Stimulated activated CD8-positive, alpha-beta memory T cell treated with anti-CD3 and anti-CD28 coated beads, Interleukin-2, amount 100 ng/mL, for 1 hour (primary cell): ENCODE measurements around the gene USP36.
"Not testable (repeated sequence)": the region's sequence is repeated elsewhere in the genome, so short reads cannot be mapped to it uniquely, and the experiment has no call there.

Source experiments
- DNase-seq, 2 donors: peaks; one replicate each; pipeline ENCODE4 v3.0.0-alpha.2; 2020; ENCODE audit warnings: low read depth in 2 of 2

Gene USP36

GRCh38 chr17:78840780-78841611, at the start of gene USP36:
Gene USP36 (minus strand): TSS chr17:78840814. CDS start chr17:78836363, 4,451 bp downstream.
- DNase-seq = peak; percentile 100

DNA sequence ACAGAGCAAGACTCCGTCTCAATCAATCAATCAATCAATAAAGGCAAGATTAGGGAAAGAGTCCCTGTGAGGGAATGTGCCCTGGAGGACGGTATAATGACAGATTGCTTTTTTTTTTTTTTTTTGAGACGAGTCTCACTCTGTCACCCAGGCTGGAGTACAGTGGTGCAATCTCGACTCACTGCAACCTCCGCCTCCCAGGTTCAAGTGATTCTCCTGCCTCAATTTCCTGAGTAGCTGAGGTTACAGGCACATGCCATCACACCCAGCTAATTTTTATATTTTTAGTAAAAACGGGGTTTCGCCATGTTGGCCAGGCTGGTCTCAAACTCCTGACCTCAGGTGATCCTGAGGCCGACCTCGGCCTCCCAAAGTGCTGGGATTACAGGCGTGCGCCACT, 49.5 kb upstream of the USP36 start:
- DNase-seq = not testable (repeated sequence)

DNA sequence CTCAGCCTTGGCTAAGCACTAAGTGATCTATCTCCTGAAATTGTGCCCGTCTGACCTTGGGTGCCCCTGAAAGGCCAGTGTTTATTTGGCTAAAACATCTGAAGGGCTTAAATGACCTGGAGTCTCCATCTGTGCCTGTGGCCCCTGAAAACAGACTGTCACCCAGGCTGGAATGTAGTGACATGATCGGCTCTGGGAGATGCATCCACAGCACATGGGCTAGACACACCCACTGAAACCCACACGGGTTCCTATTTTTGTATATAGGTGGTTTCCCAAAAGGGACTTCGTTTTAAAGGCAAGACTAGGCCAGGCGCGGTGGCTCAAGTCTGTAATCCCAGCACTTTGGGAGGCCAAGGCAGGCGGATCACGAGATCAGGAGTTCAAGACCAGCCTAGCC, 48.9 kb upstream of the USP36 start:
- no peak for DNase-seq

DNA sequence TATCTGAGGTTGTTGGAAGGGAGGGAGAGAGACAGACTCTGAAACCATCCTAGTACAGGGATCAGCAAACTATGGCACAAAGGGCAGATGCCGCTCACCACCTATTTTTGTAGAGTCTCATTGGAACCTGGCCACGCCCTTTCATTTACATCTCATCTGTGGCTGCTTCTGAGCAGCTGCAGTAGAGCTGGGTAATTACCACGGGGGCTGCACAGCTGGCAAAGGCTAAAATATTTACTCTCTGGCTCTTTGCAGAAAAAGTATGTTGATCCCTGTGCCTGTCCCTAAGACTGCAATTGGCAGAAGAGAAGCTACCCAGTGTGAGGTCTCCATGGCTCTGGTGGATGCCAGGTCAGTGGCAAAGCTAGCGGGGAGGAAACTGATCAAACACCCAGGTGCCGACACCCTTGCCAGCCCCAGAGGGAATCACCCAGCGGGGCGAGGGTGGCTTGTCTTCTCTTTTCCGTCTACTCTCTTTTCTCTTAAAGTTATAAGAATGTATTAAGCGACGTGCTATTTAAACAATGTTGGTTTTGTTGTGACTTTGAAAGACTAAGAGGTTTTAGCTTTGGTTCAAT, 48.4 kb upstream of the USP36 start:
- DNase-seq = no peak

DNA sequence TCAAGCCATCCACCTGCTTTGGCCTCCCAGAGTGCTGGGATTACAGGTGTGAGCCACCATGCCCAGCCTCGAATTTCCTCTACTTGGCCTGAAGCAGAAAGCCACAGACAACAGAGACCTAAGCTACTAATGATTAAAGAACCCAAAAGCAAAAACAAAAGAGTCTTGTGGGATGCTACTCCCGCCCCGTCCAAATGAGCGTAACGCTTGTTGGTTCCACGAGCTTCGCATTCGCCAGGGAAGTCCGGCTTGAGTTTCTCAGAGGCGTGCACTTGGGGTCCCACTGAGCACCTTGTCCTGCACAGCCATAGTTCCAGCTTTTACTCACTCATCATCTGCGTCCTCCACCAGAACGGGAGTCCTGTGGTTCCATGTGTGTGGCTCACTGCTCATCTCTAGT, 46.3 kb upstream of the USP36 start:
- DNase-seq = no peak

DNA sequence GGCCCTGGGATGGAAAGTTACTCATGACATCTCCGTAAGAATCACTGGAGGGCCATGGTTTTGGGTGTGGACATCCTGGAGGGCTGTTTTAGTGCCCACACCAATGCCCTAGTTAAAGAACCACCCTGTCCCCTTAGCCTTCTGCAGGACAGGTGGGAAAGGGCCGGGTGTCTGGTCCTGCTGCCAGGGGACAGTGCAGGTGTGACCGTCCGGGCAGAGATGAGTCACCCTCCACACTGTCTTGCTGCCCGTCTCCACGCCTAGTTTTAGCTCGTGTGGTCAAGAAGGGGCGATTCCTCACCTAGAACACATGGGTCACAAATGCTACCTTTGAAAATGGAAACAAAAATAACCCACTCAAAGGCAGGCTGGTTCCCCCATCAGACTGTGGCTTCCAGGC, 45.3 kb upstream of the USP36 start:
- DNase-seq = no peak

DNA sequence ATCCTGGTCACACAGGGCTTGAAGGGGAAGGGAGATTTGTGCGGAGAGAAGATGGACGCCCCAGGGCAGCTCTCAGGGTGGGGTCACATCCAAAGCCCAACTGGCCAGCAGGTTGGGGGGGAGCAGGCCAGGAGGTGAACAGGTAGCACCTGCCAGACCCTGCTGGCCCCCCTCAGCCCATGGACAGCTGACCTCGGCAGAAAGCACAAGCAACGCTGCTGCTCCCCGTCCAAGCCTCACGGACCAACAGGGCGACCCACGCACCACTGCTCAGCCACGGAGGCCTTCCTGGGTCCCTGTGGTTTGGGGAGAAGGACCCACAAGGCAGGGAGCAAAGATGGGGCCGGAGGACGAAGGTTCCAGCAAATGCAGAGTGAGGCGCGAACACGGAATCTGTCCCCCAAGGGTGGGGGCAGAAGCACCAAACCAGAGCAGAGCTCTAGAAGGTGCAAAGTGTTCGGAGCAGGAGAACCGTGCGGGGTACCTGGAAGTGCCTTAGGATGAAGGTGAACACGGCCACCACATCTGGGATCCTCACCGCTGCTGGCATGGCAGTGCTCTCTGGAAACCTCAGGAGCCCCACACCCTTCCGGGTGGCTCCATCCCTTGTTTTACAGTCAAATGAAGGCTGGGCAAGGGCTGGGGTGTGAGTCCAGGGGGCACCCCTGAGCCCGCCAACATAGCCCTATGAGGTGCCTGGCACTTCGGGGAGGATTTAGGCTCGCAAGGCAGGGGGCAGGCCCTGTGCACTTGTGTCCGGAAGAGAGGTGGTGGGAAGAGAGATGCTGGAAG, 44.5 kb upstream of the USP36 start:
- DNase-seq = no peak

- DNase-seq = no peak
These were observed 43.7 kb upstream of the USP36 start for GRCh38 chr17:78884148-78884825.

DNA sequence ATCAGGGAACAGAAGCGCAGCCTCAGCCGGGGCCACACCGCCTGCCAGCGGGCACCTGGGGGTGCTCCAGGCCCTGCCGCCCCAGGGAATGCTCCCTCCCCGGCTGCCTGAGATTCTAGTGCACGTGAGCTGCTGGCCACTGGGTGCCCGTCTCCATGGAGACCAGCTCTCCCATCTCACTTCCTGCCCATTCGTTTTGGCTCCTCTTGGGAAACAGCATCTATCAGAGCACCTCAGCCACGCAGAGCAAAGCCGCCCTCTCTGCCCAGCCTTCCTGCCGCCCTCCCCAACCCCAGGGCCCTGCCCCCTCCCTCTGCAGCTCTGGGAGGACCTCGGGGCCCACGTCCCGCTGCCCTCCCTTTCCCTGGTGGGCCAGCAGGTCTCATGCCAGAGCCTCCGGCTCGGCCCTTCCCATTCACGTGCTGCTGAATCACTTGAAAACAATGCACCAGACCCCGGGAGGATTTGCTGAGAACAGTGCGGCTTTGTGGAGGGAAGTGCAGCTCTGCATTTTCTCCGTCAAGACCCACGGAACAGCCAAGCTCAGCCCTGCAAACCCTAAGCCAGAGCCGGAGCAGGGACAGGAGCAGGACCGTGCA, 43.0 kb upstream of the USP36 start:
- DNase-seq = no peak

DNA sequence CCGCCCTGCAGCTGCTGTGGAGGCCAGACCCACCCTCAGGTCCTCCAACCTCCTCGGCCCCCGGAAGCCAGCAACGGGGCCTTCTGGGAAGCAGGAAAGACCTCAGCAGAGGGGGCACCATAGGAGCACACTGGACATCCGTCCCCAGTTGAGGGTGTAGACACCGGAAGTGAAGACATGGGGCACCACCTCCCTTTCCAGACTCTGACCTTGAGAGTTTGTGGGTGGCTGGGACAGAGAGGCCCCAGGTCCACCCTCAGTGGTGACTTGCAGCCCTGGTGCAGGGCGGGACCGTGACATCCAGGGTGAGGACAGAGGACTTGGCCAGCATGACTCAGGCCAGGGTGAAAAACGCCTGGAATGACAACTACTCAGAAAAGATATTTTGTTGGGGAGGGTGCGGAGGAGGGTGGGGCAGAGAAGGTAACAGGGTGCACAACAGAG, 42.5 kb upstream of the USP36 start:
- no peak for DNase-seq

- no peak for DNase-seq
These were observed 42.0 kb upstream of the USP36 start for GRCh38 chr17:78882540-78883088.

- no peak for DNase-seq
These were observed 39.1 kb upstream of the USP36 start for GRCh38 chr17:78879635-78880186.

- DNase-seq = no peak
These were observed 38.4 kb upstream of the USP36 start for GRCh38 chr17:78878871-78879527.

DNA sequence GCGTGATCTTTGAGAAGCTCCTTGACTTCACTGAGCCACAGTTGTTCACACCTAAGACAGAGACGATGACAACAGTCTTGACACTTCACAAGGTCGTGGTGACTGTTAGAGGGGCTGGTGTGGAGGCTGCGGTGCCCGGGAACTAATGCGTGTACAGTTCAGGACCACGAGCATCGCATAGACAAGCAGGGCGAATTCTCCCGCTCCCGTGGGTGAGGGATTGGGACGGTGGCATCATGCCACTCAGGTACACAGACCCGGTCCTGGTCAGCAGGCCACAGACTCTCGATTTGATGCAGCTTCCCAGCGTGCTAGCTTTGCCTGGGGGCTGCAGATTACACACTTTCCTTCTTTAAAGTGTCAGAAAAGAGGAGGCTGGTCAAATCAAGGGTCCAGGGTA, 37.6 kb upstream of the USP36 start:
- no peak for DNase-seq

GRCh38 chr17:78876954-78877517, 36.4 kb upstream of the USP36 start:
- DNase-seq = not testable (repeated sequence)

DNA sequence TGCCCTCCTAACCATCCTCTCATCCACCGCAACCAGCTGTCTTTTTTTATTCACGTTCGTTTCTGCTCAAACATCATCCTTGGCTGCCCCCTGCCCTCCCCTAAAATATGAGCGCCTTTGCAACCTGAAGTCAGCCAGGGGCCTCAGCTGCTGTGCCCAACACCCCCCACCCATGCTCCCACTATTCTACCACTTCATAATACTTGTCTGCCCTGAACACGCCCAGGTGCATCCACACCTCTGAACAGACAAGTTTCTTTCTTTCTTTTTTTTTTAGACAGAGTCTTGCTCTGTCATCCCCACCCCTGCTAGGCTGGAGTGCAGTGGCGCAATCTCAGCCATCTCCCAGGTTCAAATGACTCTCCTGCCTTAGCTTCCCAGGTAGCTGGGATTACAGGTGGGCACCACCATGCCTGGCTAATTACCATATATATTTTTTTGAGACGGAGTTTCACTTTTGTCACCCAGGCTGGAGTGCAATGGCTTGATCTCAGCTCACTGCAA, 35.5 kb upstream of the USP36 start:
- no peak for DNase-seq

DNA sequence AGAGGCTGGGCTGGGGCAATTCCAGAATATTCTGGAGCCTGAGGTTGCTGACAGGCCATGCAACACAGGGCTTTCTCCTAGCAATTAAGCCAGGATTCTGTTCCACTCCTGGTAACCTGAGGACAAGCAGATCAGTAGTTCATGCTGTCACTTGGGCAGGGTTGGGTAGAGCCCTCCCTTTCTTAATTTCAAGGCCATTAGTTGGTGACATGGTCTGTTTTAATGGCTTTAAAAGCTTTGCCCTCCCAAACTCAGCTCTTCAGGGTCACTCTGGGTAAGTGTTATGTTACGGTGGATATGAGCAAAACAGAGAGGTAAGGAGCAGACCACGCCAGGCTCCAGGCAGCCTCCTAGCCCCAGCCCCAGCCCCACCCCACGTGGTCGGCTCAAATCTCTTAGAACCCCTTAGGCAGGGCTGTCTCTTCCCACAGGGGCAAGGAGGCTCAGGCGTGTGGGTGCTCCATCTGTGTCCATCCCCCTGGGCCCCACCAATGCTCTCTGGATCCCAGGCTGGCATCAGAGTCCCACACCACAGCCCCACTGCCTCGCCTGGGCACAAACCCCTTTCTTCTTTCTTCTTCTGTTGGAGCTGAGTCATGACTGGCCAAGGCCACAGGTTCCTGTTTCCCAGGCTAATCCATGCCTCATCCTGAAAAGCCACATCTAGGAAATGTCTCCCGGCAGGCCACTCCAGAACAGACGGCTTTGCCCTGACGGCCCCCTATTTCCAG, 34.9 kb upstream of the USP36 start:
- DNase-seq = no peak

GRCh38 chr17:78873519-78874340, 33.1 kb upstream of the USP36 start:
- no peak for DNase-seq
